OCI-LY7 (cell line): ENCODE data around the gene PKD1L1. TPM values are rescaled to one million over a fixed set of nuclear protein-coding genes. Genes with fewer than 3 reads are reported as not detected.

Experiments used
- BruUV-seq: library from RNA; stranded (reverse); fragments of 400-500 nt; replicated peaks from 2 replicates; lab custom pipeline; 2021; lab: Mats Ljungman, UMichigan
- CTCF ChIA-PET: fragments of 300-600 bp; sonication (Branson Sonifier 250); formaldehyde crosslinking; loops from one replicate; lab custom pipeline; 2022; ENCODE audit warnings: antibody characterized with exemption; ENCODE audit not compliant: unreplicated experiment; lab: Charles Lee
- POLR2A ChIA-PET: fragments of 300-600 bp; sonication (Branson Sonifier 250); formaldehyde crosslinking; loops from one replicate; lab custom pipeline; 2022; ENCODE audit warnings: antibody characterized with exemption; lab: Charles Lee
- DNase-seq: peaks from one replicate; pipeline ENCODE4 v3.0.0-alpha.2; 2015; ENCODE audit warnings: low spot score
- H2AFZ ChIP-seq: fragments of 200-600 bp; sonication (generic), shearing (Covaris generic); 2 replicates; pipeline ENCODE4 v1.6.1; 2014; ENCODE audit warnings: mild to moderate bottlenecking, antibody characterized with exemption, low read length, moderate library complexity
- H3K27ac ChIP-seq: fragments of 200-600 bp; sonication (generic); 2 replicates; pipeline ENCODE4 v1.5.1; 2014; ENCODE audit warnings: mixed run types, low read depth, mild to moderate bottlenecking, moderate library complexity, low read length, inconsistent platforms; ENCODE audit not compliant: poor library complexity, severe bottlenecking
- H3K36me3 ChIP-seq: fragments of 200-600 bp; sonication (generic); 2 replicates; pipeline ENCODE4 v1.6.1; 2014; ENCODE audit warnings: mild to moderate bottlenecking, antibody characterized with exemption, low read length, moderate library complexity, mixed read lengths; ENCODE audit not compliant: insufficient read depth
- H3K4me1 ChIP-seq: fragments of 200-600 bp; sonication (generic); 2 replicates; pipeline ENCODE4 v1.5.1; 2014; ENCODE audit warnings: mild to moderate bottlenecking, low read length; ENCODE audit not compliant: insufficient read depth, poor library complexity, severe bottlenecking
- H3K4me2 ChIP-seq: fragments of 200-600 bp; sonication (generic); 2 replicates; pipeline ENCODE4 v1.6.1; 2014; ENCODE audit warnings: mild to moderate bottlenecking, low read length
- H3K4me3 ChIP-seq: fragments of 200-600 bp; sonication (generic); 2 replicates; pipeline ENCODE4 v1.5.1; 2014; ENCODE audit warnings: mild to moderate bottlenecking, low read depth, low read length; ENCODE audit not compliant: poor library complexity, severe bottlenecking
- H3K79me2 ChIP-seq: fragments of 200-600 bp; sonication (generic); 2 replicates; pipeline ENCODE4 v1.6.1; 2016; ENCODE audit warnings: low read depth, mild to moderate bottlenecking, low read length, moderate library complexity, mixed read lengths; ENCODE audit not compliant: insufficient read depth
- H3K9me2 ChIP-seq: fragments of 200-600 bp; sonication (generic); 2 replicates; pipeline ENCODE4 v1.6.1; 2016; ENCODE audit warnings: mild to moderate bottlenecking, low read length, mixed read lengths; ENCODE audit not compliant: insufficient read depth
- H3K9me3 ChIP-seq: fragments of 200-600 bp; sonication (generic); 2 replicates; pipeline ENCODE4 v1.6.1; 2014; ENCODE audit warnings: mild to moderate bottlenecking, mixed run types, low read length, mixed read lengths
- H4K20me1 ChIP-seq: fragments of 200-600 bp; sonication (generic); 2 replicates; pipeline ENCODE4 v1.6.1; 2014; ENCODE audit warnings: mild to moderate bottlenecking, antibody characterized with exemption, low read length, moderate library complexity, mixed read lengths; ENCODE audit not compliant: insufficient read depth
- EZH2phosphoT487 ChIP-seq: fragments of 200-600 bp; sonication (generic); IDR thresholded peaks from 2 replicates; pipeline ENCODE4 v1.6.1; 2018; ENCODE audit warnings: low read depth, borderline replicate concordance, mild to moderate bottlenecking, mixed run types, antibody characterized with exemption, low read length, moderate library complexity, mixed read lengths
- intact Hi-C: fragments of 100-400 bp; cut with micrococcal nuclease; formaldehyde crosslinking; loops from one replicate; pipeline ENCODE4 v1.10.0; 2022; ENCODE audit not compliant: unreplicated experiment
- total RNA-seq, 2 experiments: library from RNA; depleted of rRNA in 1 of 2; stranded (reverse); fragments of >200 nt in 1 of 2; shearing (Covaris generic) in 1 of 2; gene quantifications; 2 replicates each; pipeline ENCODE4 v1.2.3, GENCODE V29; 2014 to 2022
- TF ChIP-seq, protein P1 (sequence below): fragments of 200-600 bp; sonication (generic); conservative IDR thresholded peaks from 2 replicates; pipeline ENCODE4 v1.5.1; 2014; ENCODE audit warnings: mild to moderate bottlenecking, antibody characterized with exemption, low read length, moderate library complexity, mixed read lengths

The PKD1L1 gene
- total RNA-seq, 2 experiments from 2014 or later, result 0.19 to 0.63 TPM

DNA sequence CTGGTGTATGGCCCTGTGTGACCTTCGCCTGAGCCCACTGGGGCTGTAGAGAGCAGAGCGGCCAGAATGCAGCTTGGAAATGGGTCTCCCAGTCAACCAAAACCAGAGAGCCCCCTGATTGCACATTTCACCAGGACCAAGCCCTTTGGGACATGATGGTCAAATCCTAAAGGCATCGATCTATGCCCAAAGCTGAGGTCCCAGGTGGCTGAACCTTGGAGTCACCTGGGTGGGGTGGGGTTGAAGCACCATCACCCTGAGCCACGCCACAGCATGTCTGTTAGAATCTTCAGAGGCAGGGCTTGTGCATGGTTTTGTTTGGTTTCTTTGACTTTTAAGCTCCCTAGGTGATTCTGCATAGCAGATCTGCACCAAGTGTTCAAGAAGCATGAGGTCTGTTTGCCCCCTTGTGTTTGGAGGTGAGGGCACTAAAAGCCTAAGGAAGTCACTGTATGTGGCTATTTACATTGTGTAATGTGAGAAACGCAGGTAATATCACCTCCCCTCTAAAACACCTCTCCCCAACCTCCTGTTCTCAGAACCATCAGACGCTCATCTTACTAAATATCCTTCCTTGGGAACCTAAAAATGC, 9.6 kb downstream of the PKD1L1 start:
- POLR2A ChIA-PET, result interaction anchor here (0.5 to 1.4 kb wide), 10 partner anchors 9 to 1310 kb away, joined by 3 to 6 read pairs (median 3); partner anchors contain the start of gene HUS1
- CTCF ChIA-PET, result interaction anchor here (0.5 to 3.1 kb wide), 7 partner anchors 11 to 813 kb away, joined by 3 to 18 read pairs (median 3); no protein-coding TSS in a partner anchor
- peak overlapping the region; percentile 70 for H3K4me2 ChIP-seq
- H3K4me3 ChIP-seq, result no peak overlapping the region
- H3K9me3 ChIP-seq, result no peaks in the 10 kb centered on the region
- TF ChIP-seq, protein P1, sequence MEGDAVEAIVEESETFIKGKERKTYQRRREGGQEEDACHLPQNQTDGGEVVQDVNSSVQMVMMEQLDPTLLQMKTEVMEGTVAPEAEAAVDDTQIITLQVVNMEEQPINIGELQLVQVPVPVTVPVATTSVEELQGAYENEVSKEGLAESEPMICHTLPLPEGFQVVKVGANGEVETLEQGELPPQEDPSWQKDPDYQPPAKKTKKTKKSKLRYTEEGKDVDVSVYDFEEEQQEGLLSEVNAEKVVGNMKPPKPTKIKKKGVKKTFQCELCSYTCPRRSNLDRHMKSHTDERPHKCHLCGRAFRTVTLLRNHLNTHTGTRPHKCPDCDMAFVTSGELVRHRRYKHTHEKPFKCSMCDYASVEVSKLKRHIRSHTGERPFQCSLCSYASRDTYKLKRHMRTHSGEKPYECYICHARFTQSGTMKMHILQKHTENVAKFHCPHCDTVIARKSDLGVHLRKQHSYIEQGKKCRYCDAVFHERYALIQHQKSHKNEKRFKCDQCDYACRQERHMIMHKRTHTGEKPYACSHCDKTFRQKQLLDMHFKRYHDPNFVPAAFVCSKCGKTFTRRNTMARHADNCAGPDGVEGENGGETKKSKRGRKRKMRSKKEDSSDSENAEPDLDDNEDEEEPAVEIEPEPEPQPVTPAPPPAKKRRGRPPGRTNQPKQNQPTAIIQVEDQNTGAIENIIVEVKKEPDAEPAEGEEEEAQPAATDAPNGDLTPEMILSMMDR, result peak; percentile 66
- no peak for TF ChIP-seq EZH2phosphoT487
- H3K9me2 ChIP-seq, result no peaks in the 10 kb centered on the region
- H4K20me1 ChIP-seq, result no peaks in the 10 kb centered on the region
- peak overlapping the region; percentile 80 for H3K27ac ChIP-seq
- DNase-seq, result peak; percentile 71
- intact Hi-C loops, result loop anchor here (1.0 to 5.0 kb wide), 7 partner anchors 40 to 672 kb away; partner anchors contain the start of genes HUS1 and TNS3
- no peaks in the 10 kb centered on the region for H3K79me2 ChIP-seq
- peaks cover 38% of the 10 kb centered on the region for H3K4me1 ChIP-seq
- no peaks in the 10 kb centered on the region for H3K36me3 ChIP-seq
- H2AFZ ChIP-seq, result peak overlapping the region; percentile 63; the same call in 1 of the 2 replicates
- BruUV-seq, result no TSS peak

DNA sequence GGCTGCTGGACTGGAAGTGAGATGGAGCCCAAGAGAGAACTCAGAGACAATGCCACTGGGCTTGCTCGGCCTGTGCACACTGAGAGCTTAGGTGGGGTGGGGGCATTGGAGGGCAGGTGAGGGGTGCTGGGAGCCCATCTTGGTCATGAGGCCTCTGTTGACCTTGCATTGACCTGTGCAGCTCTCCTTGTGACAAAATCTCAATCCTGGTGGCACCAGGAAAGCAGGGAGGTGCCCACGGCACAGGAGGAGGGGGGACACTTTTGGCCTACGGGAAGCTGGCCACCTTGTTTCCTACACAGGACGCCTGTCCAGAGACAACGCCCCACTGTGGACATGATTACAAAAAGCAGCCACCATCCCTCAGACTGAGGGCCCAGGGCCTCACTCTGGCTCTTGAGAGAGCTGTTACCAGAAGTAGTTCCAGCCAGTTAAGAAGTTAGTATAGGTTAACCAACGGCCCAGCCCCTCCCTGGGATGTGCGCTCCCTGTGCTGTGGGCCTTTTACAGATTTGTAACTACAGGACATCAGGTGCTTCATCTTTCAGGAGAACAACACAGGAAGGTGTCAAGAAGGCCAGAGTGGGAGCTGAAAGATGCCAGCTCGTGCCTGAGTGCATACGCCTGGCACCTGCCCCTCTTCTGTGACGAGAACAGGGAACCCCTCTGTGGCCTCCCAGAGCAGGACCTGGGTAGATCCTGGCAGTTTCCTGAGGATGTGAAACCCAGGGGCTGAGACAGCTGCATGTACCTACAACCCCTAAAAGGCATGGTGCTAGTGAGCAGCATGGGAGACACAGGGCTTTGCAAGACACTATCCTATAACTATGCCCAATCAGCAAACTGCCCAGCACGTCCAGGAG, 10.3 kb downstream of the PKD1L1 start:
- peak; percentile 86 for DNase-seq
- Histone ChIP-seq H3K27ac (peak overlapping the region; percentile 80), H3K36me3 (no peaks in the 10 kb centered on the region), H4K20me1 (no peaks in the 10 kb centered on the region), H3K9me3 (no peaks in the 10 kb centered on the region), H3K4me2 (peak overlapping the region; percentile 70), H2AFZ (peak overlapping the region; percentile 63), H3K4me3 (peak overlapping the region; percentile 42), H3K79me2 (no peaks in the 10 kb centered on the region), H3K4me1 (peaks cover 38% of the 10 kb centered on the region), H3K9me2 (no peaks in the 10 kb centered on the region)
- BruUV-seq, result no TSS peak
- no peak for TF ChIP-seq EZH2phosphoT487
- TF ChIP-seq, protein P1, result peak; percentile 46; the same call in 1 of the 2 replicates
- intact Hi-C loops, result loop anchor here (1.0 to 5.0 kb wide), 7 partner anchors 41 to 672 kb away; partner anchors contain the start of genes HUS1 and TNS3
- CTCF ChIA-PET, result interaction anchor here (0.5 to 3.1 kb wide), 9 partner anchors 10 to 812 kb away, joined by 3 to 18 read pairs (median 3); no protein-coding TSS in a partner anchor
- POLR2A ChIA-PET, result interaction anchor here (0.7 to 1.7 kb wide), 13 partner anchors 8 to 671 kb away, joined by 3 to 6 read pairs (median 3); no protein-coding TSS in a partner anchor
